Nephron (organoid): Measurements from ENCODE around the gene MYO1F.
A peak's percentile ranks its signal among the peaks of the same experiment; 100 is the strongest.
"Not testable (repeated sequence)": the region's sequence is repeated elsewhere in the genome, so short reads cannot be mapped to it uniquely, and the experiment has no call there.

Source experiments
- H3K27ac Mint-ChIP-seq, 3 experiments: 2 replicates each; pipeline ENCODE4 v1.8.0; 2020; ENCODE audit warnings: mixed read lengths in 3 of 3, mild to moderate bottlenecking in 2 of 3, moderate library complexity in 1 of 3
- H3K27me3 Mint-ChIP-seq: 2 replicates; pipeline ENCODE4 v1.8.0; 2021; ENCODE audit warnings: low read depth, mild to moderate bottlenecking, moderate library complexity, mixed read lengths
- H3K36me3 Mint-ChIP-seq: 2 replicates; pipeline ENCODE4 v1.8.0; 2020; ENCODE audit warnings: low read depth, mixed read lengths
- H3K4me1 Mint-ChIP-seq: 2 replicates; pipeline ENCODE4 v1.8.0; 2020; ENCODE audit warnings: mixed read lengths
- H3K4me3 Mint-ChIP-seq, 3 experiments: 2 replicates each; pipeline ENCODE4 v1.8.0; 2020; ENCODE audit warnings: mild to moderate bottlenecking in 3 of 3, mixed read lengths in 3 of 3, moderate library complexity in 2 of 3
- H3K9me3 Mint-ChIP-seq: 2 replicates; pipeline ENCODE4 v1.8.0; 2020; ENCODE audit warnings: mixed read lengths
- TF ChIP-seq, protein P1 (sequence below), 3 experiments: fragments of 200-600 bp; sonication (generic); IDR thresholded peaks; one replicate each; pipeline ENCODE4 v1.5.0; 2021; ENCODE audit warnings: antibody characterized with exemption in 3 of 3; ENCODE audit not compliant: unreplicated experiment in 3 of 3

Gene MYO1F

DNA sequence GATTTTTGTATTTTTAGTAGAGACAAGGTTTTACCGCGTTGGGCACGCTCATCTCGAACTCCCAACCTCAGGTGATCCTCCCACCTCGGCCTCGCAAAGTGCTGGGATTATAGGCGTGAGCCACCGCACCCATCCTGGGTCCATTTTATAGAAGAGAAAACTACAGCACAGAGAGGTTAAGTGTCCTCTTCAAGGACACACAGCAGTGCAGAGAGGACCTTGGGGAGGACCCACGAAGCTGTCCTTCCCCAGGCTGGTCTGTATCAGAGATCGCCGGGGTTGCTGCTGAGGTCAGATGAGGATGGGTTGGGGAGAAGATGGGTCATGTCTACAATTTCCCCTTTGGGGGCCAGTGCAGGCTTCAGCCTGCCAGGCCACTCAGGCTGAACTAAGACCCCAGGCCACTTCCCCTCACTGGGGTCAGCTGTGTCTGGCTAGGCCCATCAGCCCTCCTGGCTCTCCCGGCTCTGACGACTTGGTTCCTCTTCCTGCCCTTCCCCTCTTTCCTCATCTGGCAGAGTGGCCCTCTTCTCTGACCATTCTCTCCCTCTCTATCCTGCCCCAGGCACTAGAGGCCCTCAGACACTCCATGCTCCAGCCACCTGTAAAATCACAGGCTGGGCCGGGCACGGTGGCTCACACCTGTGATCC, 9.6 kb downstream of the MYO1F start:
- Mint-ChIP-seq H3K4me3 (no peak overlapping the region), H3K9me3 (no peaks in the 10 kb centered on the region), H3K36me3 (no peaks in the 10 kb centered on the region), H3K4me1 (no peaks in the 10 kb centered on the region), H3K27ac (no peak overlapping the region), H3K27me3 (no peaks in the 10 kb centered on the region)
- TF ChIP-seq, protein P1, sequence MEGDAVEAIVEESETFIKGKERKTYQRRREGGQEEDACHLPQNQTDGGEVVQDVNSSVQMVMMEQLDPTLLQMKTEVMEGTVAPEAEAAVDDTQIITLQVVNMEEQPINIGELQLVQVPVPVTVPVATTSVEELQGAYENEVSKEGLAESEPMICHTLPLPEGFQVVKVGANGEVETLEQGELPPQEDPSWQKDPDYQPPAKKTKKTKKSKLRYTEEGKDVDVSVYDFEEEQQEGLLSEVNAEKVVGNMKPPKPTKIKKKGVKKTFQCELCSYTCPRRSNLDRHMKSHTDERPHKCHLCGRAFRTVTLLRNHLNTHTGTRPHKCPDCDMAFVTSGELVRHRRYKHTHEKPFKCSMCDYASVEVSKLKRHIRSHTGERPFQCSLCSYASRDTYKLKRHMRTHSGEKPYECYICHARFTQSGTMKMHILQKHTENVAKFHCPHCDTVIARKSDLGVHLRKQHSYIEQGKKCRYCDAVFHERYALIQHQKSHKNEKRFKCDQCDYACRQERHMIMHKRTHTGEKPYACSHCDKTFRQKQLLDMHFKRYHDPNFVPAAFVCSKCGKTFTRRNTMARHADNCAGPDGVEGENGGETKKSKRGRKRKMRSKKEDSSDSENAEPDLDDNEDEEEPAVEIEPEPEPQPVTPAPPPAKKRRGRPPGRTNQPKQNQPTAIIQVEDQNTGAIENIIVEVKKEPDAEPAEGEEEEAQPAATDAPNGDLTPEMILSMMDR (IDR thresholded peaks at IDR 0.05; ENCODE audit: unreplicated experiment in 3 of 3): no peak

DNA sequence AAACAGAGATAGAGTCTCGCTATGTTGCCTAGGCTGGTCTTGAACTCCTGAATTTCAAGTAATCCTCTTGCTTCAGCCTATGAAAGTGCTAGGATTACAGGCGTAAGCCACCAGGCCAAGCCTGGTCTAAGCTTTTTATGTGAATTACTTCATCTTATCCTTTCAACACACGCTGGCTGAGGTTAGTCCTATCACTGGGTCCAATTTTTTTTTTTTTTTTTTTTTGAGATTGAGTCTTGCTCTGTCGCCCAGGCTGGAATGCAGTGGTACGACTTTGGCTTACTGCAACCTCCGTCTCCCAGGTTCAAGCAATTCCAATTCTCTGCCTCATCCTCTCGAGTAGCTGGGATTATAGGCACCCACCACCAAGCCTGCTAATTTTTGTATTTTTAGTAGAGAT, 10.4 kb downstream of the MYO1F start:
- TF ChIP-seq, protein P1 (IDR thresholded peaks at IDR 0.05; ENCODE audit: unreplicated experiment in 3 of 3): no peak
- H3K4me1 Mint-ChIP-seq: no peaks in the 10 kb centered on the region

DNA sequence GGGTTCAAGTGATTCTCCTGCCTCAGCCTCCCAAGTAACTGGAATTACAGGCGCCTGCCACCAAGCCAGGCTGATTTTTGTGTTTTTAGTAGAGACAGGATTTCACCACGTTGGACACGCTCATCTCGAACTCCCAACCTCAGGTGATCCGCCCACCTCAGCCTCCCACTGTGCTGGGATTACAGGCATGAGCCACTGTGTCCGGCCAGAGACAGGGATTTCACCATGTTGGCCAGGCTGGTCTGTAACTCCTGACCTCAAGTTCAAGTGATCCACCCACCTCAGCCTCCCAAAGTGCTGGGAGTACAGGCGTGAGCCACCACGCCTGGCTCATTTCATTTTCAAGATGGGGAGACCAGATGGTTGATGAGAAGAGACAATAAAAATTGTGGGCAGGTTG, 12.4 kb downstream of the MYO1F start:
- not testable (repeated sequence) for H3K36me3 Mint-ChIP-seq, H3K4me3 Mint-ChIP-seq, H3K4me1 Mint-ChIP-seq, H3K27me3 Mint-ChIP-seq, H3K9me3 Mint-ChIP-seq, H3K27ac Mint-ChIP-seq

More for the DNA sequence above, 10.4 kb downstream of the MYO1F start:
- Mint-ChIP-seq H3K36me3 (no peaks in the 10 kb centered on the region), H3K4me3 (no peak overlapping the region), H3K27ac (no peak overlapping the region), H3K9me3 (no peaks in the 10 kb centered on the region), H3K27me3 (no peaks in the 10 kb centered on the region)

DNA sequence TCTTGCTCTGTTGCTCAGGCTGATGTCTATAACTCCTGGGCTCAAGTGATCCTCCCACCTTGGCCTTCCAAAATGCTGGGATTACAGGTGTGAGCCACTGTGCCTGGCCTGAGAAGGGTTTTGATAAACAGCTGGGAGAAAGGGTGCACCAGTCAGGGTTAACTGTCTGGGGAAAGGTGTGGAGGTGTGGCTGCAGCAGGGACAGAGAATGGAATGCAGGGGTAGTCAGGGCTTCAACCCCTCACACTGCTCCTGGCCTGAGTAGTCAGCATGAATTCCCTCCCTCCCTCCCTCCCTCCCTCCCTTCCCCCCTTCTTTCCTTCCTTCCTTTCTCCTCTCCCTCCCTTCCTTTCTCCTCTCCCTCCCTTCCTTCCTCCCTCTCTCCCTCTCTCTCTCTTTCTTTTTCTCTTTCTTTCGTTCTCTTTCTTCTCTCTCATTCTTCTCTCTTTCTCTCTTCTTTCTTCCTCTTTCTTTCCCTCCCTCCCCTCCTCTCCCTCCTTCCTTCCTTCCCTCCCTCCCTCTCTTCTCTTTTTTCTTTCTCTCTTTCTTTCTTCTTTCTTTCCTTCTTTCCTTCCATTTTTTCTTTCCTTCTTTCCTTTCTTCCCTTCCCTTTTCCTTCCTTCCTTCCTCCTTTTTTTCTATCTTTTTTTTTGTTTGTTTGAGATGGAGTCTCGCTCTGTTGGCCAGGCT, 16.0 kb downstream of the MYO1F start:
- no peaks in the 10 kb centered on the region for H3K36me3 Mint-ChIP-seq
- H3K4me3 Mint-ChIP-seq: no peak overlapping the region
- TF ChIP-seq, protein P1 (IDR thresholded peaks at IDR 0.05; ENCODE audit: unreplicated experiment in 3 of 3): no peak
- no peaks in the 10 kb centered on the region for H3K27me3 Mint-ChIP-seq
- peak overlapping the region in 1 of 3 experiments; percentile 74 for H3K27ac Mint-ChIP-seq
- no peaks in the 10 kb centered on the region for H3K4me1 Mint-ChIP-seq
- H3K9me3 Mint-ChIP-seq: no peaks in the 10 kb centered on the region

DNA sequence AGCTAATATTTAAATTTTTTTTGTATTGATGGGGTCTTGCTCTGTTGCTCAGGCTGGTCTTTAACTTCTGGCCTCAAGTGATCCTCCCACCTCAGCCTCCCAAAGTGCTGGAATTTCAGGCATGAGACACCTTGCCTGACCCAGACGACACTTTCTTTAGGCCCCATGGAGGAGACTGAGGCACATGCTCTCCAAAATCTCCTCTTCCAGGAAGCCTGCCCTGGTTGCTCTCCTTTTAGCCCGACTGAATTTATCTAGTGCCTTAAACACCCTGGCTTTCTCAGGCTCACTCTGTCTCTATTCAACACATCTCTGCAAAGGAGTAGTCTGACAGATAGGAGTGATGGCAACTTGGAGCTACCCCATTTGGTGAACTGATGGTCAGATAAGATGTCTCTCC, 18.9 kb downstream of the MYO1F start:
- H3K27me3 Mint-ChIP-seq: no peaks in the 10 kb centered on the region
- no peaks in the 10 kb centered on the region for H3K36me3 Mint-ChIP-seq
- no peaks in the 10 kb centered on the region for H3K9me3 Mint-ChIP-seq
- H3K27ac Mint-ChIP-seq: no peak overlapping the region
- H3K4me1 Mint-ChIP-seq: no peaks in the 10 kb centered on the region
- H3K4me3 Mint-ChIP-seq: no peak overlapping the region
- TF ChIP-seq, protein P1 (IDR thresholded peaks at IDR 0.05; ENCODE audit: unreplicated experiment in 3 of 3): no peak

DNA sequence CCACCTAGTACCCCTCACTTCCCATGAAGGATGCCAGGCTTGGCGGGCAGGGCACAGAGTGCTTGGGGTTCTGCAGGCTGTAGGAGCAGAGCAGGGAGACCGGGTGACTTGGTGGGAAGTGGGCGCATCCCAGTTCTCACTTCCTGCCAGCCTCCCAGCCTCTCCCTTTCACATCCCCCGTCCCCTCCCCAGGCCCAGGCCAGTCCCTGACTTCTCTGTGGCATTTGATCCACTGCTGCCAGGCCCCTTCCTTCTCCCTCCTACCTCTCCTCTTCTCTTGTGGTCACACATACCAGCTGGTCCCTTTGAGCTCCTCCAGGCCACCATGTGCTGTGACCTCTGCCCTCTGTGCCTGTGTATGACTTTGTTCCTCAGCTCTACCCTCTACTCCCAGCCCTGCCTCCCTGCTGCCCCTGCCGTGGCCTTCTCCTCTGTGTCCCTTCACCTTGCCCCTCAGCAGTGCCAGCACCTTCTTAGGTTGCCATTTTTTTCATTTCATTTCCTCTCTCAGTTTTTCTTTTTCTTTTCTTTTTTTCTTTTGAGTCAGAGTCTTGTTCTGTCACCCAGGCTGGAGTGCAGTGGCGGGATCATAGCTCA, 19.5 kb downstream of the MYO1F start:
- no peaks in the 10 kb centered on the region for H3K4me1 Mint-ChIP-seq
- H3K27ac Mint-ChIP-seq: no peak overlapping the region
- H3K36me3 Mint-ChIP-seq: no peaks in the 10 kb centered on the region
- no peaks in the 10 kb centered on the region for H3K27me3 Mint-ChIP-seq
- H3K4me3 Mint-ChIP-seq: no peak overlapping the region
- H3K9me3 Mint-ChIP-seq: no peaks in the 10 kb centered on the region
- TF ChIP-seq, protein P1 (IDR thresholded peaks at IDR 0.05; ENCODE audit: unreplicated experiment in 3 of 3): no peak

DNA sequence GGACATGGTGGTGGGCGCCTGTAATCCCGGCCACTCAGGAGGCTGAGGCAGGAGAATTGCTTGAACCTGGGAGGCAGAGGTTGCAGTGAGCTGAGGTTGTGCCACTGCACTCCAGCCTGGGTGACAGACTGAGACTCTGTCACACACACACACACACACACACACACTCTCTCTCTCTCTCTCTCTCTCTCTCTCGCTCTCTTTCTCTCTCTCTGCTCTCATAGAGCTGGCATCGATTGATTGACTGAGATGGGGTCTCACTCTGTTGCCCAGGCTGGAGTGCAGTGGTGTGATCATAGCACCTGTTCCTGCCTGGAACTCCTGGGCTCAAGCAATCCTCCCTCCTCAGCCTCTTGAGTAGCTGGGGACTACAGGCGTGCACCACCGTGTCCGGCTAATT, 23.5 kb downstream of the MYO1F start:
- not testable (repeated sequence) for H3K36me3 Mint-ChIP-seq, H3K9me3 Mint-ChIP-seq, H3K4me3 Mint-ChIP-seq, H3K27me3 Mint-ChIP-seq, H3K27ac Mint-ChIP-seq, H3K4me1 Mint-ChIP-seq
